Measurements from ENCODE around the gene OCEL1.
A peak's percentile ranks its signal among the peaks of the same experiment; 100 is the strongest.

OCEL1 gene

DNA sequence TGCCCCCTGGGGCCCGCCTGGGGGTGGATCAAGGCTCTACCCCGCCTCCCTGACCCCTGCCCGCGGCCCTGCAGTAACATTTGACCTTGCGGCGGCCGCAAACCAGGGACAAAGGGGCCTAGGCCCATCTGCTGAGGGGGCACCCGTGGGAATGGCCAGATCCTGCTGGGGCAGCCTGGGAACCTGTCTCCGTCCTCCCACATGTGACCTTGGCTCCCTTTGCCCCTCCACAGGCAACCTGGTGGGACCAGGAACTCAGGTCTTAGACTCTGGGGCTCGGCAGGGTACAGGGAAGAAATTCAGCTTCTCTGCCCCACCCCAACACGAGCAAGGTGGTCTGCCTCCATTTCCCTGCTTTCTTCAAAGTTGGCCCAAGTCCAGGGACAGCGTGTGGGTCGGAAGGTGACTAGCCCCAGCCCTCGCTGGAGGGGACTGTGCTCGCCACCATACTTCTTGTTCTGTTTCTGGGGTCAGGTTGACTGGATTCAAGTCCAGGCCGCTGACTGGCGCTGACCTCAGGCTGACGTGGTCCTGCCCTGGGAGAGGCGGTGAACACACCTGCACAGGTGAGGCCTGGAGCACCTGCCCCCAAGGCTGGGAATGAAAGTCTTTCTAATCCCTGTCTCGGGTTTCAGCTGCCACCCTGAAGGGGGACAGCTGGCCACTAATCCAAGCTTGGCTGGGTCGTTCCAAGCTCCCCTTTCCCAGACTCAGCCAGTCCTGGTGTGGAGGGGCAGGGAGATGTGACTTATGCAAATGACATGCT is 22.2 kb downstream of the OCEL1 start:
- peak overlapping the region; percentile 92; the same call in 1 of the 2 replicates for H3K27ac ChIP-seq
- TF ChIP-seq, protein P1, sequence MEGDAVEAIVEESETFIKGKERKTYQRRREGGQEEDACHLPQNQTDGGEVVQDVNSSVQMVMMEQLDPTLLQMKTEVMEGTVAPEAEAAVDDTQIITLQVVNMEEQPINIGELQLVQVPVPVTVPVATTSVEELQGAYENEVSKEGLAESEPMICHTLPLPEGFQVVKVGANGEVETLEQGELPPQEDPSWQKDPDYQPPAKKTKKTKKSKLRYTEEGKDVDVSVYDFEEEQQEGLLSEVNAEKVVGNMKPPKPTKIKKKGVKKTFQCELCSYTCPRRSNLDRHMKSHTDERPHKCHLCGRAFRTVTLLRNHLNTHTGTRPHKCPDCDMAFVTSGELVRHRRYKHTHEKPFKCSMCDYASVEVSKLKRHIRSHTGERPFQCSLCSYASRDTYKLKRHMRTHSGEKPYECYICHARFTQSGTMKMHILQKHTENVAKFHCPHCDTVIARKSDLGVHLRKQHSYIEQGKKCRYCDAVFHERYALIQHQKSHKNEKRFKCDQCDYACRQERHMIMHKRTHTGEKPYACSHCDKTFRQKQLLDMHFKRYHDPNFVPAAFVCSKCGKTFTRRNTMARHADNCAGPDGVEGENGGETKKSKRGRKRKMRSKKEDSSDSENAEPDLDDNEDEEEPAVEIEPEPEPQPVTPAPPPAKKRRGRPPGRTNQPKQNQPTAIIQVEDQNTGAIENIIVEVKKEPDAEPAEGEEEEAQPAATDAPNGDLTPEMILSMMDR (IDR thresholded peaks at IDR 0.05), result no peak
- TF ChIP-seq ZFX (IDR thresholded peaks at IDR 0.05; ENCODE audit: borderline replicate concordance), result no peak

DNA sequence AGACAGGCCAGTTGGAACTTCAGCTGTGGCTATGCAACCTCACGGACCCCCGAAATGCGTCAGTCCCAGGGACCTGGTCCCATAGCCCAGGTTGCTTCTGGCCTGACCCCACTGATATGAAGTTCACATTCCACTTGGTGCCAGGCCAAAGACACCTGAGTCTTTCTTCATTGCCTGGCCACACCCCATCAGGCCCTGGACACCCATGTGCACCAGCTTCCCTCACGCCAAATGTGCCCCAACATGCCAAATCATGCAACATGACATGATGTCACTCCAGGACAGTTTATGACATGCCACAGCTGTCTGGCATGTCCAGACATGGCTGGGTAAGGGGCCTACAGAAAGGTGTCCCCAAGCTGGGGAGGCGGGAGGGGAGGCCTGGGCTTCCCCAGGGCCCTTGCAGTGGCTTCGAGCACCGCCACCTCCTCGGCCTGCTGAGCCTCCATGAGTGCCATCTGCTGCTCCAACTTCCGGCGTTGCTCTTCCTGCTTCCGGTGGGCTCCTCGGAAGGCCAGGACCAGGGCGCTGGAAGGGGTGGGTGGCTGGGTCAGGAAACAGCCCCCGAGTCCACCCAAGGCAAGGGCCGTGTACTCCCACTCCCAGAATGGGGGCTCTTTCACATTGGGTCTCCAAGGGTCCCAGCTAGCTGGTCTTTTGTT is 24.0 kb downstream of the OCEL1 start:
- no peak overlapping the region for H3K27ac ChIP-seq
- TF ChIP-seq, protein P1 (IDR thresholded peaks at IDR 0.05), result no peak
- TF ChIP-seq ZFX (IDR thresholded peaks at IDR 0.05; ENCODE audit: borderline replicate concordance), result no peak

DNA sequence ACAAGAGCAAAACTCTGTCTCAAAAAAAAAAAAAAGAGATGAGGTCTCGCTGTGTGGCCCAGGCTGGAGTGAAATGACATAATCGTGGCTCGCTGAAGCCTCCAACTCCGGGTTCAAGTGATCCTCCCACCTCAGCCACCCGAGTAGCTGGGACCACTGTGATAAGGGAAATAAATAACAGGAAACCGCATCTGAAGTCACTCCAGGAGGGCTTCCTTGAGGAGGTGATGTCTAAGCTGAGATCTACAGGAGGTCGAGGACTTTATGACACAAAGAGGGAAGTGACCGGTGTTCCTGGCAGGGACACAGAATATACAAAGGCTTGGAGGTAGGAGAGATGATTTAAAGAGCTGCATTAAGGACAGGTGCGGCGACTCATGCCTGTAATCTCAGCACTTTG is 28.6 kb downstream of the OCEL1 start:
- TF ChIP-seq ZFX (IDR thresholded peaks at IDR 0.05; ENCODE audit: borderline replicate concordance), result no peak
- TF ChIP-seq, protein P1 (IDR thresholded peaks at IDR 0.05), result no peak
- no peak overlapping the region for H3K27ac ChIP-seq

DNA sequence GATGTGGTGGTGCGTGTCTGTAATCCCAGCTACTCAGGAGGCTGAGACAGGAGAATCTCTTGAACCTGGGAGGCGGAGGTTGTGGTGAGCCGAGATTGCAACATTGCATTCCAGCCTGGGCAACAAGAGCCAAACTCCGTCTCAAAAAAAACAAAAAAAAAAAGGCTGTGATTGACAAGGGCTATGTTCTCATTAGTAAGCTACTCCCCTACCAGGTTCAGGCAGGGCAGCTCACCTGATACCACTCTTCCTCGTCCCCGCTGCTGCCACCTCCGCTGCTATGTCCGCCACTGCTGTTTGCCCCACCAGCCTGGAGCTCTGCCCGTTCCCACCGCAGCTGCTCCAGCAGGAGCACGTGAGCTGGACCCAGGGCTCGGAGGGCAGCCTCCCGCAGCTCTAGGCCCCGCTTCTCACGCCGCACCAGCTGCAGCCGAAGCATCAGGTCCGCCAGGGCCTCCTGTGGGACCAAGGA is 29.2 kb downstream of the OCEL1 start:
- H3K27ac ChIP-seq, result no peak overlapping the region
- TF ChIP-seq, protein P1 (IDR thresholded peaks at IDR 0.05), result no peak
- TF ChIP-seq ZFX (IDR thresholded peaks at IDR 0.05; ENCODE audit: borderline replicate concordance), result no peak

DNA sequence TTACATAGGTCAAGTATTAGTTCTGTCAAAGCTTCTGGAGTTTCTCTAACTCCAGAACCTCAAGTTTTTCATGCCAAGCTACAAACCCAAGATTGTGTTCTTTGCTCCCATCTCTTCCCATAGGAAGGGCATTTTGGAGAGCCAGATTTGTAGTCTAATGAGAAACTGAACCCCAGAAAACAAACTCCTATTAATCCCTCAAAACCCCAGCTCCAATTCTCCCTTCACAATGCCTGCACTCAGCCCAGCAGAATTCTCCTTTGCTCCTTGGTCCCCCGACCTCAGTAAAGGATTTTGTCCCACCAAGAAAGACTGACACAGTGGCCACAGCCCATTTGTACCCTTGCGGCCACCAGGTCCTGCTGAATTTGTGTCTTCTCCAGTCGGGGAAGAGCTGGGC is 30.1 kb downstream of the OCEL1 start:
- no peak overlapping the region for H3K27ac ChIP-seq
- no peak for TF ChIP-seq ZFX (IDR thresholded peaks at IDR 0.05; ENCODE audit: borderline replicate concordance)
- TF ChIP-seq, protein P1 (IDR thresholded peaks at IDR 0.05), result no peak

DNA sequence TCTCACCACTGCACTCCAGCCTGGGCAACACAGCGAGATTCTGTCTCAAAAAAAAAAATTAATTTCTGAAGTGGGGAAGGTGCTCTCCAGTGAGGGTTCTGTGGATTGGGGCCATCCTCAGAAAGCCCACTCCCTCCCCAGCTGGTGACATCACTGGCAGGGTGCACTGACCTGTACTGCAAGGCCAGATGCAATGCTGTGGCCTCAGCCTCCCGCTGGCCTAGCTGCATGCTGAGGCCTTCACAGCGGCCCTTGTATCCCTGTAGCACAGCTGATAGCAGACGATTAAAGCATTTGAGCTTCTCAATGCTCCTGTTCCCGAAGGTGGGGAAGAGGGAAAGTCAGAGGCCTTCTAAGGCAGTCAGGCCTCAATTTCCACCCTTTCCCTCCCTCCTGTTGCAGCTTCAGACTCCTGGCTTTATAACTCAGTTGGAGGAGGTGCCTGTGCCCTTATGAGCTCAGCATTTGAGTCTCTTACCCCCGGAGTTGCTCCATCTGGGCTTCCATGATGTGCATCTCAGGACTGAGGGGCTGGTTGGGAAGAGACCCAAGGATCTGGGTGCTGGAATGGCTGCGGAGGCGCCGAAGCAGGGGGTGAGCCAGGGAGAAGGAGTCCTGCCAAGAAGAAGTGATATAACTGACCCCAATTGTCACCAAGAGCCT is 33.2 kb downstream of the OCEL1 start:
- no peak overlapping the region for H3K27ac ChIP-seq
- TF ChIP-seq ZFX (IDR thresholded peaks at IDR 0.05; ENCODE audit: borderline replicate concordance), result no peak
- TF ChIP-seq, protein P1 (IDR thresholded peaks at IDR 0.05), result no peak

All from 22Rv1 (cell line).